ENCODE results near the gene TMTC2.

- no peak; the same call in 1 of the 2 replicates for TF ChIP-seq CTCF (IDR thresholded peaks at IDR 0.05; ENCODE audit: low read length)
- TF ChIP-seq EZH2 (IDR thresholded peaks at IDR 0.05; ENCODE audit: borderline replicate concordance, low read length) = no peak
These were observed 232.8 kb downstream of the TMTC2 start for GRCh38 chr12:82919388-82920054.
